ENCODE measurements around the gene SCN5A.

GRCh38 chr3:38651153-38651789, 1.8 kb upstream of the SCN5A start:
- TF ChIP-seq CTCF (IDR thresholded peaks at IDR 0.05; ENCODE audit: low read length) (peak; percentile 96), EZH2 (optimal IDR thresholded peaks at IDR 0.05; ENCODE audit: low read depth, low read length) (no peak)

Measured in MM.1S (cell line).